HL-60 (cell line): Measurements from ENCODE around the gene PGM5.

Experiments used
- POLR2AphosphoS5 ChIP-seq: IDR thresholded peaks from 2 replicates; pipeline ENCODE4 v1.6.1; 2012; ENCODE audit warnings: low read depth
- REST ChIP-seq: IDR thresholded peaks from 2 replicates; pipeline ENCODE4 v1.6.1; 2012; ENCODE audit warnings: low read depth; ENCODE audit not compliant: insufficient replicate concordance
- SPI1 ChIP-seq: IDR thresholded peaks from 2 replicates; pipeline ENCODE4 v1.6.1; 2012; ENCODE audit warnings: low read depth, mild to moderate bottlenecking, borderline replicate concordance
- TF ChIP-seq, protein P1 (sequence below): IDR thresholded peaks from one replicate; pipeline ENCODE4 v1.5.1; 2011; ENCODE audit warnings: low read length, control low read depth, inconsistent platforms; ENCODE audit not compliant: insufficient read depth

DNA sequence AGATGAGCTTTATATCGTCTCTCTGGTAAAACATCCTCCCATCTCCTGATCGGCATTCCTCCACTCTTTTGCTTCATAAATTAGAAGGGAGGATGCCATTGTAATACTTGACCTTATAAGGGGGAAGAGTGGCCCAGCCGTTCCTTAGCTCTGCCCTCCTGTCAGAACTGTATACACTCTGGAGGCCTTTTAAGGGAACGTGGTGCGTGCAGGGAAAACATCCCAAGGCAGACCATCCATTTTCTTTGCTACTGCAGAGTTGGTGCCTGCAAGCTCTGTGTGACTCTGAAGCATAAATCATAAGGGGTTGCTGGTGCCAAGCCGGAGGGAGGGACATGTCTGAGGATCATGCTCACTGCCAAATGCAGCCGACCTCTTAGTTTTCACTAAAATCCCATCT, 90.4 kb downstream of the PGM5 start:
- TF ChIP-seq, protein P1, sequence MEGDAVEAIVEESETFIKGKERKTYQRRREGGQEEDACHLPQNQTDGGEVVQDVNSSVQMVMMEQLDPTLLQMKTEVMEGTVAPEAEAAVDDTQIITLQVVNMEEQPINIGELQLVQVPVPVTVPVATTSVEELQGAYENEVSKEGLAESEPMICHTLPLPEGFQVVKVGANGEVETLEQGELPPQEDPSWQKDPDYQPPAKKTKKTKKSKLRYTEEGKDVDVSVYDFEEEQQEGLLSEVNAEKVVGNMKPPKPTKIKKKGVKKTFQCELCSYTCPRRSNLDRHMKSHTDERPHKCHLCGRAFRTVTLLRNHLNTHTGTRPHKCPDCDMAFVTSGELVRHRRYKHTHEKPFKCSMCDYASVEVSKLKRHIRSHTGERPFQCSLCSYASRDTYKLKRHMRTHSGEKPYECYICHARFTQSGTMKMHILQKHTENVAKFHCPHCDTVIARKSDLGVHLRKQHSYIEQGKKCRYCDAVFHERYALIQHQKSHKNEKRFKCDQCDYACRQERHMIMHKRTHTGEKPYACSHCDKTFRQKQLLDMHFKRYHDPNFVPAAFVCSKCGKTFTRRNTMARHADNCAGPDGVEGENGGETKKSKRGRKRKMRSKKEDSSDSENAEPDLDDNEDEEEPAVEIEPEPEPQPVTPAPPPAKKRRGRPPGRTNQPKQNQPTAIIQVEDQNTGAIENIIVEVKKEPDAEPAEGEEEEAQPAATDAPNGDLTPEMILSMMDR: no peak
- TF ChIP-seq REST (no peak), POLR2AphosphoS5 (no peak), SPI1 (no peak)
